Epidermal melanocyte (primary cell): ENCODE data around the gene KRT1.

ENCODE experiments used
- DNase-seq: peaks from one replicate; pipeline ENCODE4 v3.0.0; 2011; ENCODE audit warnings: low spot score; ENCODE audit not compliant: insufficient read length

KRT1 gene

DNA sequence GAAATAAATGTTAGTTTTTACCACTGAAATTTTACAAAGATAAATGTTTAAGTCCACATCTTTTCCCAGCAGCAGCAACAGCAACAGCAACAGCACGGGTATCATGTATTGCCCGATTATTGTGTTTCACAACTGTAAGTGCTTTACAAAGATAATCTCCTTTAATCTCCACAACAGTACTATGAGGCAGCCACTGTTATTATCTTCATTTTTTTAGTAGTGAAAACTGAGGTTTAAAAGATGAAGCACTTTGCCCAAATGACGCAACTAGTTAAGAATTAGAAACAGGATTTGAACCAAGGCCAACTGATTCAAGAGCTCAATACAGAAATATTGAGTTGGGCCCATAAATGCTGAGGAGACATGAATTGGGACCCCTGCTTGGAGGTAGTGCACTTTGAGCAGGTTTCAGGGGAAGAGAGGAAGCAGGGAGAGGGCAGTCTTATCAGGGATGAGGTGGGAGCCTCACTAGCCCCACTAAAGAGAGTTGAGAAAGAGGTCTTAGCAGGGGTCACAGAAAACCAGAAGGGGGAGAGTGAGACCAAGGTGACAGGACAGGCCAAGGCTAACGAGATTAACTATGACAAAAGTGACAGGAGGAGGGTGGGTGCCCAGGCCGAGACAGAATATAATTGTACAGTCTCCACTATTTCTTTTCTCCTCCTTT lies 43.5 kb downstream of the KRT1 start:
- DNase-seq: no peak

GRCh38 chr12:52636189-52636588 lies 44.0 kb downstream of the KRT1 start:
- no peak for DNase-seq

DNA sequence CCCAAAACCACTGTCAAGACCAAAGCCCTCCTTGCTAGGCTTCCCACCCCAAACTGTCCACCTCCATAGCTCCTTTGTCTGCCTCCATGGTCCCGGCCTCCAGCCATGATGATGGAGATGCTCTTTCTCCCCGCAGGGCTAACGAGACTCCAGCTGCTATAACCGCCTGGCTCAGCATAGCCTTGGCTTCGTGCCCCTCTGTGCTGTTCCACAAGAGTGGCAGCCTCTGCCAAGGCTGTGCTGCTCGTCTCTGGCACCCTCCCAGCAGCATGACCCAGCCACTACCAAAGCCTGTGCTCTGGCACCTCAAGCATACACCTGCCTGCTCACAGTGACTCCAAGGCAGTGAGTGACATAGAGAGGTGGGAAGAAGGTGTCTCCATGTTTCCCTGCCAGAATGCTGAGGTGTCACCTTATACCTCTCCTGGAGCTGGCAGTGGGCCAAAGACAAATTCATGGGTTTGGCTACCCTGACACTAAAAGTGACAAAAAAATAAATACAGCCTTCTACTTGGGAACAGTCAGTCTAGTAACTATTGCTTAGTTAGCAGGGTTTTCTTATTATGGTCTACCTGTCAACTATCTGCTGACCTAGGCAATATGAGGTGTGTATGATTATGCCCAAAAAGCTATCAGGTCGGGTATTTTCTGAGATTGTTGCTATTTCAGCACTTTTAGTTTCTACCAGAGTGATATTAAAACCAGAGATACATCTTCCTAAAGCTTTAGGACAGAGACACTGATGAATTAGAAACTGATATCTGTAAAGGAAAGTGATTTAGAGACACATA lies 45.7 kb downstream of the KRT1 start:
- no peak for DNase-seq

GRCh38 chr12:52633383-52633782 lies 46.8 kb downstream of the KRT1 start:
- no peak for DNase-seq

DNA sequence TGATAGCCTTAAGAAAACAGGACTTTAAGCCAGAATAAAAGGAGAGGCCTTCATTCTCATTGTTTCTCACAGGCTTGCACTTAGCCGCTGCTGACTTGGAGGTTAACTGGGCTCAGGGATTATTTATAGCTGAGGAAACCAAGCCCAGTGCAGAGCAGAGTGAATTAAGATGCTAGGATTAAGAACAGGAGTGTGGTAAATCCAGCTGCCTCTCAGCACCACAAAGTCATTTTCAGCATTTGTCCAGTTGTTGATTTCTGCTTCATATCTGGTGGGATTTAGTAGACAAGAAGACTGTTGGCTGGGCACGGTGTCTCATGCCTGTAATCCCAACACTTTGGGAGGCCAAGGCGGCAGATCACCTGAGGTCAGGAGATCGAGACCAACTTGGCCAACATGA lies 47.6 kb downstream of the KRT1 start:
- no peak for DNase-seq

DNA sequence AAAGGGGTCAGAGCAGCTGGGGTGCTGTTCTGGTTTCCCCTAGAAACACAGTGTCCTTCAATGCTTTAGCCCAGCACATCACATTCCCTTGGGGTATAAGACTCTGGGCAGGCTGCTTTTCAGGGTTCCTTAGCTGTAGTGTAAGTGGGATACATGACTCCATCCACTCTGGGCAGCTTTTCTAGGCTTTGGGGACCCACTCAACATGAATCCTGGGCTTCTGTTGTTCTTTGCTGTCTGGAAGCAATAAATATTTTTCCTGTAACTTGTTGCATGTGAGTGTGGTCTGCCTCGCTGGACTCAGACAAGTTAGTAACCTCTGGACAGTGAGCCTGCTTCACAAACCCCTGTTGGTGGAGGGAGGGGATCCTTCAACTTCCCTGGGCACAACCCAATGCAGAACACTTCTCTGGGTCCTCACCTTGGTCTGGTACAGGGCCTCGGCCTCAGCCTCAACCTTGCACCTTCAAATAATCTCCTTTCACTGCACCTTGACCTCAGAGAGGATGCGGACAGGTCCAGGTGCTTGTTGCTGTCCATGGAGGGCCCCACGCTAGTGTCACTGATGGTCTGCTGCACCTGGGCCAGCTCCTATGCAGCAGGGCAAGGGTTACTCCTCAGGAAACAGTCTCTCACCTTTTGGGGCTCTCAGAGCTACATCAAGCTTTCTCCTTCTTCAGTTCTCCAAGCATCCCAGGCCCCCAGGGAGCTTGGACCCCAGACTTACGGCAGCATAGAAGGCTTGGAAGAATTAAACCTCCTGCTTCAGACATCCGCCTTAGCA lies 48.3 kb downstream of the KRT1 start:
- no peak for DNase-seq

DNA sequence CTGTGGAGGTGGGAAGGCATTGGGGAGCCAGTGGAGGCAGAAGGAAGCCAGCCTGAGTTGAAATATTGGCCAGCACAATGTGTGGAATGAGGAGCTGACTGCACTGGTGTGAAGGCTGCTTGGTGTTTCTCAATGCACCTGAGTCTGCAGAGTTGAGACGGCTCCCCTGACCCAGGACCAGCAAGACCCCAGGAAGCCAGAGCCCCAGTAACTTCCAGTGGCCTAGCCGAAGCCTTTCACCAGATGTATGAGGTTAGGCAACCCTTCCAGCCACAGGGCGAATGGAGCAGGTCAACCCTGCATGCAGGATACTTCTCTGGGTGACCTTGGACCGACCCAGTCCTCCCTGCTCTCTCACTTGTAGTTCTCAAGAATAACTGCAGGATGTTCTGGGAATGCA lies 48.9 kb downstream of the KRT1 start:
- DNase-seq: no peak

DNA sequence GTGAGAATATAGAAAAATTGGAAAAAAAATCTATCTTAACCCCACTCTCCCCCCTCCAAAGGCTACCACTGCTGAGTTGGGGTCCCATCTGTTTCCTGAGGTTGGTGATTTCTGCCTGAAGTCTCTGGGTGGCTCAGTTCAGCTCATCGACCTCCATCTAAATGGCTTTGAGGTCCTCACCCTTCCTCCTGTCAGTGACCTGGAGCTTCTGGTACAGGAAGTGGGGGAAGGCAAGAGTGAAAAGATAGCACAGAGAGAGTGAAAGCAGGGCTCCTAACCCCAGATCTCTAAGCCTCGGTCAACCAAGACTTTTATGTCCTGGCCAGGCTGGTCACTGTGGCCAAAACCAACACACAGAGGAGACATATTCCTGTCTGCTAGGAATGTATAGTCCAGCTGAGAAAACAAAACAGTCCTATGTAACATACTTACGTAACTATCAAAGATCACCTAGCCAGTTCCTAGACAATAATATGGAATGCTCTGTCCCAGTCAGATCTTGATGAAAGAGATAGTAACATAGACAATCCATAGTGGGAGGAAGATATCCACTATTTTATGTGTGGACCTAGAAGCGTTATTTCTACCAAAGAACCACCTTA lies 49.5 kb downstream of the KRT1 start:
- no peak for DNase-seq

GRCh38 chr12:52630008-52630500 lies 50.2 kb downstream of the KRT1 start:
- DNase-seq: no peak

DNA sequence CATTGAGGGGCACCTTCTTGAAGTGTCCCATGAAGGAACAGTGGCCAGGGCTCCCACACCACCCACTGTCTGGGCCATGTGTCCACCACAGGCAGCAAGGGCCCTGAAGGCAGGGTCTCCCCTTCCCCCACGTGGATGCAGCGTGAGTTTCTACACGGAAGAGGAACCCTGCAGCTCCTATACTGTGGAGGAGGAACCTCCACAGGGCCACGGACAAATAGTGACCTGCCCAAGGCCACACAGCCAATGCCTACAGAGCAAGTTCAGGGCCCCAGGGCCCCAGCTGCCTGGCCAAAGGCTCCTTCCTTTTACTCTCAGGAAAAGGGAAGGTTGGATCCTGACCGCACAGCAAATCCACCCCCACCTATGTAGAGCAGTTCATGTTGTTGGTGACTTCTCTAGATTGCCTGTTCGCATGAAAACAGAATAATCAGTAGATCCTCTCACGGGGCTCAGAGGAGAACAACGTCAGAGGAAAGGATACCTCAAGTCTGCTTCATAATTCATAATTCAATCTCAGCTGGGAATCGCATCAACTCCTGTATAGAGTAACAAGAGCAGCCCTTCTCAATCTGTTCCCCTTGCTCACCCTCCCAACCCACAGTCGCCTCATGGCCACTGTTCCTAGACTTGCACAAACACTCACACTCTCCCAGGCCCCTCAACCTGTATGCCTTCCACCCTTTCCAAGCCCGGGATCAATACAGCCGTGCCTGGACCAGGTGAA lies 50.8 kb downstream of the KRT1 start:
- DNase-seq: no peak

- no peak for DNase-seq
These were observed 51.4 kb downstream of the KRT1 start for GRCh38 chr12:52628841-52629240.

DNA sequence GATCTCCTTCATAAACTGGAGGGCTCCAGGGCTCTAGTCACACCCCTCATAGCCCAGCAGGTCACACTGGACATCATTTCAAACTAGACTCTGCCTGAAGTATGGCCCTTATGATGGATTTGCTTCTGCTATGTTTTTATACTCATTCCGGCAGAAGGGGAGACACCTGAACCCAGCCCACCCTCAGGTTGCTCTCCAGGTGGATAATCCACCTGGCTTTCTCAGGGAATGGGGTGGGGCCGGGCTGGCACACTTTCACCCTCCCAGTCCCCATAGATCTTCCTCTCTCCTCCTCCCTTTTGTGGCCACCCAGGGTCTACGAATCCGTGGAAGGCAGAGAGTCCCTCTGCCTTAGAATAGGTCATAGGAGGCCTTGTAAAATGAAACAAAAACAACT lies 52.1 kb downstream of the KRT1 start:
- no peak for DNase-seq

GRCh38 chr12:52627395-52628110 lies 52.7 kb downstream of the KRT1 start:
- no peak for DNase-seq
